Fibroblast of lung (primary cell): Measurements from ENCODE around the gene HCFC1R1. TPM values are rescaled to one million over a fixed set of nuclear protein-coding genes. Genes with fewer than 3 reads are reported as not detected.

Source experiments
- DNase-seq, 2 donors: peaks; one replicate each; pipeline versions ENCODE4 v3.0.0 to v3.0.0-alpha.2; 2010; ENCODE audit warnings: low read depth in 2 of 2
- H2AFZ ChIP-seq: 2 replicates; pipeline ENCODE4 v1.5.1; 2012; ENCODE audit warnings: low read length, control low read depth, inconsistent platforms
- H3K27ac ChIP-seq: 2 replicates; pipeline ENCODE4 v1.5.1; 2011; ENCODE audit warnings: low read length, control low read depth; ENCODE audit not compliant: insufficient read depth
- H3K27me3 ChIP-seq: 2 replicates; pipeline ENCODE4 v1.5.1; 2011; ENCODE audit warnings: mild to moderate bottlenecking, low read length; ENCODE audit not compliant: control insufficient read depth, insufficient read depth
- H3K36me3 ChIP-seq: 2 replicates; pipeline ENCODE4 v1.5.1; 2011; ENCODE audit warnings: low read length; ENCODE audit not compliant: control insufficient read depth, insufficient read depth
- H3K4me1 ChIP-seq: 2 replicates; pipeline ENCODE4 v1.5.1; 2011; ENCODE audit warnings: low read length; ENCODE audit not compliant: control insufficient read depth, insufficient read depth; ENCODE audit errors: extremely low read depth
- H3K4me2 ChIP-seq: 2 replicates; pipeline ENCODE4 v1.5.1; 2011; ENCODE audit warnings: low read length, control low read depth; ENCODE audit not compliant: insufficient read depth; ENCODE audit errors: extremely low read depth
- H3K4me3 ChIP-seq, 4 experiments: fragments of 200-600 bp in 1 of 4; sonication (generic) in 1 of 4; replicated peaks in 1 of 4; 2 replicates each; pipeline ENCODE4 v1.5.1; 2011 to 2016; ENCODE audit warnings: low read length in 4 of 4, low read depth in 3 of 4, mild to moderate bottlenecking in 3 of 4, control low read depth in 2 of 4, inconsistent platforms in 1 of 4, mixed read lengths in 1 of 4; ENCODE audit not compliant: insufficient read depth in 1 of 4; ENCODE audit errors: control extremely low read depth in 1 of 4
- H3K79me2 ChIP-seq: 2 replicates; pipeline ENCODE4 v1.5.1; 2012; ENCODE audit warnings: mild to moderate bottlenecking, low read length, inconsistent platforms; ENCODE audit not compliant: control insufficient read depth, insufficient read depth
- H3K9ac ChIP-seq: 2 replicates; pipeline ENCODE4 v1.5.1; 2011; ENCODE audit warnings: mild to moderate bottlenecking, low read length, control low read depth; ENCODE audit not compliant: insufficient read depth
- H3K9me3 ChIP-seq: 2 replicates; pipeline ENCODE4 v1.5.1; 2012; ENCODE audit warnings: low read depth, low read length; ENCODE audit not compliant: control insufficient read depth, insufficient read depth
- H4K20me1 ChIP-seq: 2 replicates; pipeline ENCODE4 v1.5.1; 2011; ENCODE audit warnings: low read length; ENCODE audit not compliant: control insufficient read depth, insufficient read depth; ENCODE audit errors: extremely low read depth
- EZH2 ChIP-seq: IDR thresholded peaks from 2 replicates; pipeline ENCODE4 v1.5.1; 2012; ENCODE audit warnings: low read length, control low read depth, mild to moderate bottlenecking; ENCODE audit errors: missing control alignments
- polyA plus RNA-seq, 2 donors: library from polyadenylated mRNA; depleted of rRNA in 1 of 2; stranded (reverse) in 1 of 2; unstranded in 1 of 2; fragments of >200 nt; gene quantifications; 2 replicates each; pipeline ENCODE4 v1.2.1, GENCODE V29; 2011 to 2012; ENCODE audit warnings: missing spikeins in 1 of 2
- total RNA-seq: library from RNA; depleted of rRNA; stranded (reverse); fragments of >200 nt; gene quantifications from 2 replicates; pipeline ENCODE4 v1.2.1, GENCODE V29; 2014
- TF ChIP-seq, protein P1 (sequence below), 2 donors: IDR thresholded peaks in 1 of 2; conservative IDR thresholded peaks in 1 of 2; 1 replicate in 1 of 2; 2 replicates in 1 of 2; pipeline ENCODE4 v1.5.1; 2011 to 2012; ENCODE audit warnings: low read length in 2 of 2, control low read depth in 1 of 2, inconsistent platforms in 1 of 2, low read depth in 1 of 2, mild to moderate bottlenecking in 1 of 2

Gene HCFC1R1
- total and polyA plus RNA-seq, 2 donors (not counting 1 experiment from before 2014, with no cell fraction given) = 58.0 to 75.5 TPM

DNA sequence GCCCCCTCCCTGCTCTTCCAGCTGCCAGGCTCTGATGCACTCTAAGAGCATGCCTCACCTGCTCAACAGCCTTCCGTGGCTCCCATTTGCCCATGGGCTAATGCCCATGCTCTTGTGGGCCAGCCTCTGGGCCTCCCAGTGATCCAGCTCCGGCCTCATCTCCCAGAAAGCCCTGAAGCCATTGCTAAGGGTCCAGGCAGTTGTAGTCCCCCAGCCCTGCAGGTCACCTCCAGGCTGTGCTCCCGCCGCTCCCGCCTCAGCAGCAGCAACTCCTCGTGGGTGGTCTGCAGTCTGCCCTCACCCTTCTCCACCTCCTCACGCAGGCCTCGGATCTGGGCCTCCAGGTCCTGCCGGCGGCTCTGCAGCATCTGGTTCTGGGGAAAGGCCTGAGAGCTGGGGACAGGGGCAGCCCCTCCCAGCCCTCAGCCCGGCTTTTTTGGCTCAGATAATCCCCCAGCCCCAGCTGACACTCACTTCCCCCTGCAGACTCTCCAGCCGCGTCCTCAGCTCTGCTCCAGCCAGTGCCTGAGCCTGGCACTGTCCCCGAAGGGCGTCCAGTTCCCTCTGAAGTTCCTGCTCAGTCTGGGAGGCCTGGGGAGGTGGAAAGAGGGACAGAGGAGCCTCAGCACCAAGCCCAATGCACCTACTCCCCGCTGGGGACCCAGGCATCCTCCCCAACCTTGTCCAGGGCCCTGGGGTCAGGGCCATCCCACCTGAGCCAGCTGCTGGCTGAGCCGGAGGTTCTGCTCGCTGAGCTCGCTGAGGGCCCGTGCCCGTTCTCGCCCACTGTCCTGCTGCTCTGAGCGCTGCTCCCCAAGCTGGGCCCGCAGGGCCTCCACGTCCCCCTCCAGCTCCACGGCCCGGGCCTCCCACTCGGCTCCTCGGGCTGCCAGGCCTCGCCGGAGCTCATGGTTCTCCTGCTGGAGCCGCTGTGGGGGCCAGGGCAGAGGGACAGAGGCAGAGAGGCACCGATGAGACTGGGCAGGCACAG, 6.8 kb upstream of the HCFC1R1 start:
- Histone ChIP-seq H3K27me3 (peaks cover 24% of the 10 kb centered on the region), H3K9ac (no peak overlapping the region)
- no peak for DNase-seq

DNA sequence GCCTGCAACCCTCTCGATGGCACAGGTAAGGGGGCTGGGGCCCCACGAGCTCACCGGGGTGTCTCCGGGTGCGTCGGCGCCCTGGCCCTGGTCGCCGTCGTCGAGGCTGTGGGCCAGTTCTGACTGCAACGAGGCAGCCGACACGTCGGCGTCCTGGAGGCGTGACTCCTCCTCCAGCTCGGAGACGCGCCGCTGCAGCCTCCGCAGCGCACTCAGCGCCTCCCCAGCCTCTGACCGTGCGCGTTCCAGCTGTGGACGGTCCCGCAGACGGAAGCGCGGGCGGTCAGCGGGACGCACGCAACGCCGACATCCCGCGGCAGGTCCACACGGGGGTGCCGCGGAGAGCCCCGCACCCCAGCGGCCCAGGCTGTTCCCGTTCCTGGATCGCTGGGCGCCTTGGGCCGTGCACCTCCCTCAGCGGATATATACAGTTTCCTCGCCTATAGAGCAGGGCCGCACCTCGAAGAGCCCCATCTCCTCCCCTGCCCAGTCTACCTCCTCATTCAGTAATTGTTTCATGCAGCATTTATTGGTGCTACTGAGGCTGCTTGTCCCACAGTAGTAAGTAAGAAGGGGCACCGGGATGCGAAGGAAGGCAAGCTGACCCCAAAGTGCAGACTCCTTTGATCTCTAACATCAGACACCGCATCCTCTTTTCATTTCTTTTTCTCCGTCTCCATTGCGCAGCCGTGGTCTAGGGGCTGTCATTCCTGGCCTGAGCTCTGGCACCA, 5.9 kb upstream of the HCFC1R1 start:
- no peaks in the 10 kb centered on the region for H3K79me2 ChIP-seq
- no peak overlapping the region for H2AFZ ChIP-seq
- H4K20me1 ChIP-seq = peaks cover 2% of the 10 kb centered on the region
- no peak overlapping the region for H3K9ac ChIP-seq
- DNase-seq = peak in 1 of 2 donors; percentile 36
- no peaks in the 10 kb centered on the region for H3K4me1 ChIP-seq
- TF ChIP-seq EZH2 = peak; percentile 65
- TF ChIP-seq, protein P1, sequence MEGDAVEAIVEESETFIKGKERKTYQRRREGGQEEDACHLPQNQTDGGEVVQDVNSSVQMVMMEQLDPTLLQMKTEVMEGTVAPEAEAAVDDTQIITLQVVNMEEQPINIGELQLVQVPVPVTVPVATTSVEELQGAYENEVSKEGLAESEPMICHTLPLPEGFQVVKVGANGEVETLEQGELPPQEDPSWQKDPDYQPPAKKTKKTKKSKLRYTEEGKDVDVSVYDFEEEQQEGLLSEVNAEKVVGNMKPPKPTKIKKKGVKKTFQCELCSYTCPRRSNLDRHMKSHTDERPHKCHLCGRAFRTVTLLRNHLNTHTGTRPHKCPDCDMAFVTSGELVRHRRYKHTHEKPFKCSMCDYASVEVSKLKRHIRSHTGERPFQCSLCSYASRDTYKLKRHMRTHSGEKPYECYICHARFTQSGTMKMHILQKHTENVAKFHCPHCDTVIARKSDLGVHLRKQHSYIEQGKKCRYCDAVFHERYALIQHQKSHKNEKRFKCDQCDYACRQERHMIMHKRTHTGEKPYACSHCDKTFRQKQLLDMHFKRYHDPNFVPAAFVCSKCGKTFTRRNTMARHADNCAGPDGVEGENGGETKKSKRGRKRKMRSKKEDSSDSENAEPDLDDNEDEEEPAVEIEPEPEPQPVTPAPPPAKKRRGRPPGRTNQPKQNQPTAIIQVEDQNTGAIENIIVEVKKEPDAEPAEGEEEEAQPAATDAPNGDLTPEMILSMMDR (conservative IDR thresholded peaks at IDR 0.05 in 1 of 2, IDR thresholded peaks at IDR 0.05 in 1 of 2; ENCODE audit: low read depth in 1 of 2, low read length in 2 of 2) = no peak
- peaks cover 17% of the 10 kb centered on the region for H3K27me3 ChIP-seq
- no peak overlapping the region for H3K27ac ChIP-seq
- H3K4me2 ChIP-seq = peak overlapping the region; percentile 77
- H3K9me3 ChIP-seq = no peaks in the 10 kb centered on the region
- H3K36me3 ChIP-seq = peaks cover 16% of the 10 kb centered on the region
- peak overlapping the region in 1 of 4 experiments; percentile 30 for H3K4me3 ChIP-seq

More for the DNA sequence above, 6.8 kb upstream of the HCFC1R1 start:
- TF ChIP-seq, protein P1 (conservative IDR thresholded peaks at IDR 0.05 in 1 of 2, IDR thresholded peaks at IDR 0.05 in 1 of 2; ENCODE audit: low read depth in 1 of 2, low read length in 2 of 2) = no peak
- peak; percentile 28 for TF ChIP-seq EZH2
- Histone ChIP-seq H3K27ac (no peak overlapping the region), H3K9me3 (no peaks in the 10 kb centered on the region), H4K20me1 (peaks cover 2% of the 10 kb centered on the region), H3K36me3 (peaks cover 16% of the 10 kb centered on the region), H3K4me2 (no peak overlapping the region), H3K4me1 (no peaks in the 10 kb centered on the region), H3K4me3 (no peak overlapping the region), H2AFZ (no peak overlapping the region), H3K79me2 (no peaks in the 10 kb centered on the region)

DNA sequence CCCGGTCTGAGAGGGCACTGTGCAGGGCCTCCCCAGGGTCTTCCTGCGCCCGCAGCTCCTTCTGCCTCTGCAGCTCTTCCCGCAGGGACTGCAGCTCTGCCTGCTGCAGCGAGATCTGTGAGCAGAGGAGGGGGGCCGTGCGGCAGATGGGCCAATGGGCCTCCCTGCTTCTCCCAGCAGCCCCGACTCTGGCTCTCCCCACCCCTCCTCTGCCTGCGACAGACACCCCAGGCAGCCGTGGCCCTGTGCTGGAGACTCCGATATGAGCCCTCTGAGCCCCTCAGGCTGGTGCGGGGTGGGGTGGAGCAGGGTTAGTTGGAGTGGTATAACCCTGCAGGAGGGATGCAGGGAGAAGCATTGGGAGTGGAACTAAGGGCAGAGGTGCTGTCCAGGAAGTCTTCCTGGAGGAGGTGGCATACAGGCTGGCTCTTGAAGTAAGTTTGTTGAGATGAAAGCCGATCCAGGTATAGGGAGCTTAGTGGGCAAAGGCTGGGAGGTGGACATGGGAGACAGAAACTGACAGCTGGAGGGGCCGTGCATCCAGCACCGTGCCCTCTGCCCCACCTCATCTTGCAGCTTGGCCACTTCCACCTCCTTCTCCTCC, 5.1 kb upstream of the HCFC1R1 start:
- Histone ChIP-seq H3K9me3 (no peaks in the 10 kb centered on the region), H3K4me1 (no peaks in the 10 kb centered on the region), H3K27me3 (peaks cover 12% of the 10 kb centered on the region), H3K4me3 (no peak overlapping the region), H3K36me3 (peaks cover 16% of the 10 kb centered on the region), H3K27ac (no peak overlapping the region), H4K20me1 (peaks cover 2% of the 10 kb centered on the region), H2AFZ (no peak overlapping the region), H3K9ac (no peak overlapping the region), H3K79me2 (no peaks in the 10 kb centered on the region), H3K4me2 (no peak overlapping the region)
- no peak for DNase-seq
- TF ChIP-seq, protein P1 (conservative IDR thresholded peaks at IDR 0.05 in 1 of 2, IDR thresholded peaks at IDR 0.05 in 1 of 2; ENCODE audit: low read depth in 1 of 2, low read length in 2 of 2) = no peak
- TF ChIP-seq EZH2 = no peak
